Stimulated activated naive CD8-positive, alpha-beta T cell treated with anti-CD3 and anti-CD28 coated beads, Interleukin-15, amount 100 ng/mL, for 72 hours (primary cell): Measurements from ENCODE around the gene B3GLCT.

Experiments used
- ATAC-seq: fragments of 150-1000 bp; cut with Tn5 transposase; 2 replicates; pipeline ENCODE4 v1.10.0; 2021; ENCODE audit warnings: mild to moderate bottlenecking, moderate library complexity
- DNase-seq, 2 donors: peaks; one replicate each; pipeline ENCODE4 v3.0.0; 2021 to 2022
- H3K27ac Mint-ChIP-seq, 2 donors: one replicate each; pipeline ENCODE4 v1.8.0; 2022; ENCODE audit warnings: mild to moderate bottlenecking in 2 of 2, mixed read lengths in 2 of 2, moderate library complexity in 2 of 2
- H3K27me3 Mint-ChIP-seq: one replicate; pipeline ENCODE4 v1.8.0; 2022; ENCODE audit warnings: mixed read lengths
- H3K4me1 Mint-ChIP-seq: one replicate; pipeline ENCODE4 v1.8.0; 2022; ENCODE audit warnings: mild to moderate bottlenecking, mixed read lengths
- H3K4me3 Mint-ChIP-seq, 2 donors: one replicate each; pipeline ENCODE4 v1.8.0; 2022; ENCODE audit warnings: mild to moderate bottlenecking in 2 of 2, mixed read lengths in 2 of 2, moderate library complexity in 1 of 2
- H3K9me3 Mint-ChIP-seq, 2 donors: one replicate each; pipeline ENCODE4 v1.8.0; 2022; ENCODE audit warnings: mixed read lengths in 2 of 2

Gene B3GLCT

DNA sequence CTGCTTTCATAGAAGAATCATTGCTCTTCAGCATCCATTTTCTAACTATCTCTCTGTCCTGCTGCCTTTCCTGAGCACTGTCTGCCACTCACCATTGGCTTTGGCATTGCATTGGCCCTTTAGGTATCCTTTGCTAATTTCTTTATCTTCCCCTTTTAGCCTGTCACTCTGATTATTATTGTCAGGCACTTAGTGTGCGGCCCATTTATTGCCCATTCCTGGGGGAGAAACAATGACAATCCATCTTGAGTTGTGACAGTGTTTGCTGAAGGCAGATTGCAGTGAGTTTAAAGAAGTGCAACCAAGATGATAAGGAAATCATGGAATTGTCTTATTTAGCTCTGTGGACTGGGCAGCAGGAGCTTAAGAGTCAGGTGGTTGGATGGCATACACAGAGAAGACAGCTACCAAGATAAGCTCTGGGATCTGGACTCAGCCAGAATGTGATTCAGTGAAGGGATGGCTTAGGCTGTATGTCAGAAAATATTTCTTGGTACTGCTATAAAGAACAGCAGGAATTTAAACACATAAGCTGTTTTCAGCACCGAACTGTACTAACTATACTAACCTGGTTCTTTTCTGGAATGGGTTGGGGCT is 25.3 kb downstream of the B3GLCT start:
- H3K4me3 Mint-ChIP-seq, result no peak overlapping the region
- H3K4me1 Mint-ChIP-seq, result peaks cover 12% of the 10 kb centered on the region
- peak overlapping the region in 1 of 2 donors; percentile 59 for H3K27ac Mint-ChIP-seq

DNA sequence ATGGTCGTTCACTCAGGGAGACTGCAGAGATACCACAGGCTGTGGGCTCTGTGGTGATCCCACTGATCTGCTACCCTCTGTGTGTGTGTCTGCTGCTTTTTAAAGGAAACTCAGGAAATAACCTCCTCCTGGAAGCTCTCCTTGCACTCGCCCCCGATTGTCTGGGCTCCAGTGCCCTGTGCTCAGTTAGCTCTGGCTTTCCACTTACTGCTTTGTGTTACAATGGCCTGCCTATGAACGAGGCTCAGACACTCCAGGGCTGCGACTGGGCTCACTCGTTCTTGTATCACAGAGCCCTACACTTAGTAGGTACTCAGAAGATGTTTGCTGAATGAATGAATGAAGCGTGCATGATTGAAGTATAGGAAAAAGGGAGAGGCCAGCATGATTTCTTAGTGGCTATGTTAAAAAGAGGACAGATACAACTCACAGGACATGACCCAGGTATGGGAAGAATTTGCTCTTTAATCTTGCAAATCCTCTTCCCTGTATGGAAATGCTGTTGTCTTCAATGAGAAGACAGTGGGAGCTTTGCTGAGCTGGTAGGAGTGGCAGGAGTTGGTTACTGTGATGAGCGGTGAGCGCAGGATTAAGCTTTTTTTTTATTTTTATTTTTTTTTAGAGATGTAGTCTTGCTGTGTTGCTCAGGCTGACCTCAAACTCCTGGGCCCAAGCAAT is 26.4 kb downstream of the B3GLCT start:
- ATAC-seq, result no peak
- H3K4me3 Mint-ChIP-seq, result no peak overlapping the region
- H3K27ac Mint-ChIP-seq, result no peak overlapping the region
- no peaks in the 10 kb centered on the region for H3K27me3 Mint-ChIP-seq
- peaks cover 12% of the 10 kb centered on the region for H3K4me1 Mint-ChIP-seq
- H3K9me3 Mint-ChIP-seq, result no peaks in the 10 kb centered on the region
- DNase-seq, result no peak

More for the DNA sequence above, 25.3 kb downstream of the B3GLCT start:
- ATAC-seq (no peak), DNase-seq (no peak)
- H3K27me3 Mint-ChIP-seq, result no peaks in the 10 kb centered on the region
- no peaks in the 10 kb centered on the region for H3K9me3 Mint-ChIP-seq

DNA sequence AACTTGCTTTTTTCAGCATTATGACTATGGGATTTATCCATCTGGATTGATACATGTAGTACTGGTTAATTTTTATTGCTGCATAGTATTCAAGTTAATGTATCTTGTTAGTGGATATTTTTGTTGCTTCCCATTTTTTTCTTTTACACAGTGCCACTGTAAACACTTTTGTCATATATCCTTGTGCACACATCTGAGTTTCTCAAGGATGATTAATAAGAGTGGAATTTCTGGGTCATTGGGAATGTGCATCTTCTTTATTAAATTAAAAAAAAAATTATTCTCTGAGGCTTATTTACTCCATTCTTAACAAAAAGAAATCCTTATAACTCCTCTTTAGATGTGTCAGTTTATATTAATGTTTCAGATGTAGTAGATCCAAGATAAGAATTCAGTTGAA is 27.3 kb downstream of the B3GLCT start:
- ATAC-seq, result no peak
- Mint-ChIP-seq H3K27ac (no peak overlapping the region), H3K4me3 (no peak overlapping the region), H3K27me3 (no peaks in the 10 kb centered on the region), H3K4me1 (peaks cover 12% of the 10 kb centered on the region), H3K9me3 (no peaks in the 10 kb centered on the region)
- DNase-seq, result no peak

DNA sequence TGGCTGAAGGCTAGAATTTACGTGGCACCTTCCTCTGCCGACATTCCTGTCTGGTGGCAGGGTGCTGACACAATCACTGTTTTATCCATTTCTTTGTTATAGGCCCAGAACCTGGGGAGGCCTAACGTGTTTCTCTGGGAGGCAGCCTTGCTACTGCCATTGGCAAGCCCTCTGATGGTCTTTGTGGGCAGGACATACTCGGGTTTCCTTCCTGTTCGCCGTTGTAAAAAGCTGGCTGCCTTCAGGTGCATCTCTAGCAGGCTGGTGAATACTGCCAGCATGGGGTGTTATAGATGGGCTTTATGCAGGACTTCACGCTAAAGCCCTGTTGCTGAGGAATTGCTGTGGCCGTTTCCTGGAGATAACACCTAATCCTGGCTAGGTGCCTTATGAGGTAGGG is 28.1 kb downstream of the B3GLCT start:
- no peak overlapping the region for H3K27ac Mint-ChIP-seq
- DNase-seq (no peak), ATAC-seq (no peak)
- H3K9me3 Mint-ChIP-seq, result no peaks in the 10 kb centered on the region
- H3K4me1 Mint-ChIP-seq, result peaks cover 12% of the 10 kb centered on the region
- H3K27me3 Mint-ChIP-seq, result no peaks in the 10 kb centered on the region
- H3K4me3 Mint-ChIP-seq, result no peak overlapping the region

DNA sequence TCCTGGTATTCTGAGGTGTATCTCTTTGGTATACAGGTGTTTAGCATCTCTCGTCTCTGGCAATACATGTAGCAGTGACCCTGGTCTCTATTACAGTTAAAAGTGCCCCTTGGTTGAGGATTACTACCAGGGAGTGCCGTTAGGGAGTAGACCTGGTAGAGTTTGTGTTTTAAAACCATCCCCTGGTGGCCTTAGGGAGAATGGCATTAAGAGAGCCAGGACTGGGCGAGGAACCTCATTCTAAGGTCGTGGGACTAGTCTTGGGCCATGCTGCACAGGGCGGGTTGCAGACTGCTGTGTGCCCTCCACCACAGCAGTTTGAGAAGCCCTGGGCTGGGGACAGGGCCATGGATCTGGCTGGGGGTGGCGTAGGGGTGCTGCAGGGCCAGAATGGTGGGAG is 35.0 kb downstream of the B3GLCT start:
- ATAC-seq (peak; percentile 26), DNase-seq (no peak)
- H3K4me3 Mint-ChIP-seq, result no peak overlapping the region
- H3K9me3 Mint-ChIP-seq, result no peaks in the 10 kb centered on the region
- H3K27ac Mint-ChIP-seq, result no peak overlapping the region
- H3K27me3 Mint-ChIP-seq, result no peaks in the 10 kb centered on the region
- no peaks in the 10 kb centered on the region for H3K4me1 Mint-ChIP-seq

DNA sequence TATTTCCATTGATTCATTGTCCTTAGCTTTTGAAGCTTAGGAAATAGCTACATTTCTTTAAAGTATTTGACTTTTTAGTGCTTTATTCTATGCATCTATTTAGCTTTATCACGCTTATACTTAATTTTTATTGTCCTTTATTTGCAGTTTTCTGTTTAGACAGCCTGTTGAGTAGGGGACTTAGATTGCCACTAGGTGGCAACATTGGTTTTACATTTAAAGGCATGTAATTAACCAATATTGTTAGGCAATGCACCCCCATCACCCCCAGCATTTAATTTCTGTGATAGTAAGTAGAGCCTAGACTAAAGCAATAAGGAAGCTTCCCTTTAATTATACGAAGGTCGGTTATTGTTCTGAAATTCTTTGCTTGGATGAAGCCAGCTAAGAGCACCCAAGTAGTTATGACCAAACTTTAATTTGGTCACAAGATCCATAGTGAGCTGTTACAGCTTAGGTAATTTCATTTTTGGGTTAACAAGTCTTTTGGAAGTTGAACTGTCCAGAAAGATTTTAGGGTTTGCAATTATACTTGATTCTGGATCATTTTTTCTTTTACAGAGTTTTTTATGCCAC is 36.5 kb downstream of the B3GLCT start:
- ATAC-seq, result no peak
- no peak overlapping the region for H3K27ac Mint-ChIP-seq
- H3K27me3 Mint-ChIP-seq, result no peaks in the 10 kb centered on the region
- H3K9me3 Mint-ChIP-seq, result no peaks in the 10 kb centered on the region
- no peaks in the 10 kb centered on the region for H3K4me1 Mint-ChIP-seq
- H3K4me3 Mint-ChIP-seq, result no peak overlapping the region
- no peak for DNase-seq

DNA sequence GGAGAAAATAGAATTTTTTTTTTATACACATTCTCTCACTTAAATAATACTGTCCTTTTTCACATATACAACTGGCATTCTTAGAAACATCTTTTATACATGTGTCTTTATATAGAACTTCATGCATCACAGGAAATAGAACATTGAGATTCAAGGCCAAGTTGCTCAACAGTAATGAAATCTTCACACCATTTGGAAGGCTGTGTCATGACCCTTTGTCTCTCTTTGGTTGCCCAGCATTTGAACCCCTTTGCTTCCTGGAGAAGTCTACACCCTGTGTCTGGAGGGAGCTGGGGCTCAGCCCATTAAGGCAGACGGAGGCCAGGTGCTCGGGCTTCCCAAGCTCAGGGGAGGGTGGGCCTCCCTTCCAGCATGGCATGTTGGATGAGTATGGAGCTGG is 41.1 kb downstream of the B3GLCT start:
- H3K9me3 Mint-ChIP-seq, result no peaks in the 10 kb centered on the region
- H3K4me1 Mint-ChIP-seq, result no peaks in the 10 kb centered on the region
- H3K27ac Mint-ChIP-seq, result peak overlapping the region in 1 of 2 donors; percentile 77
- ATAC-seq (no peak), DNase-seq (no peak)
- no peak overlapping the region for H3K4me3 Mint-ChIP-seq
- H3K27me3 Mint-ChIP-seq, result no peaks in the 10 kb centered on the region

DNA sequence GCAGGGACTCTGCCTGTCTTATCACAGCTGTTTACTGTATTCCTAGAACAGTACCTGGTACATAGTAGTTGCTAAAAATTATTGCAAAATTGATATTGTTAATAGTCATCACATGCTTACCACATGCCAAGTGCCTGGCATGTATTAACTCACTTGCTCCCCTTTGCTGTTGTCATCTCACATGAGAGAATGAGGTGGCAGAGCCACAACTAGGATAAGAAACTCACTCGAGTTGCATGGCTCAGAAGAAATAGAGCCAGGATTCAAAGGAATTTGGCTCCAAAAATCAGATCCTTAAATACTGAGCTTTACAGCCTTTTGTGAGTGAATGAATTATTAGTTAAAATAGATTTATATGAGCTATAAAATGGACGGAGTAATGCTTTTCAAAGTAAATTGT is 42.6 kb downstream of the B3GLCT start:
- DNase-seq (no peak), ATAC-seq (no peak)
- H3K27me3 Mint-ChIP-seq, result no peaks in the 10 kb centered on the region
- no peaks in the 10 kb centered on the region for H3K9me3 Mint-ChIP-seq
- H3K27ac Mint-ChIP-seq, result no peak overlapping the region
- H3K4me3 Mint-ChIP-seq, result no peak overlapping the region
- no peaks in the 10 kb centered on the region for H3K4me1 Mint-ChIP-seq

DNA sequence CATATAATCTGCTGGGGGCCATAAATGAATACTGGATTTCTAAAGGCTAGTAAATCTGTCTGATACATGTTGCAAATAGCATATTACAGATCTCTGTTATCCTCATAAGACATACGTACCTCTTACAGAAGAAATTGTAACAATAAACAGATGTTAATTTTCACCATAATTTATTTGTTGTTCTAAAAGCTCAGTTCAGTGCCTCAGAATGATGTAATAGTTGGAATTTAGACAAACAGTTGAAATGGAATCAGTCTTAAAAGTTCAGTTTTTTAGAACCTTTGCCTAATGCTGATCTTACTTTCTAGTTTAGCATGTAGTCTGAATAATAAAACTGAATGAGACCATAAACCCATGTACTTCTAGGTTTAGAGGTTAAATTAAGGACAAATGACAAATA is 43.1 kb downstream of the B3GLCT start:
- ATAC-seq, result no peak
- Mint-ChIP-seq H3K27me3 (no peaks in the 10 kb centered on the region), H3K4me1 (no peaks in the 10 kb centered on the region), H3K9me3 (no peaks in the 10 kb centered on the region), H3K27ac (no peak overlapping the region), H3K4me3 (no peak overlapping the region)
- no peak for DNase-seq

DNA sequence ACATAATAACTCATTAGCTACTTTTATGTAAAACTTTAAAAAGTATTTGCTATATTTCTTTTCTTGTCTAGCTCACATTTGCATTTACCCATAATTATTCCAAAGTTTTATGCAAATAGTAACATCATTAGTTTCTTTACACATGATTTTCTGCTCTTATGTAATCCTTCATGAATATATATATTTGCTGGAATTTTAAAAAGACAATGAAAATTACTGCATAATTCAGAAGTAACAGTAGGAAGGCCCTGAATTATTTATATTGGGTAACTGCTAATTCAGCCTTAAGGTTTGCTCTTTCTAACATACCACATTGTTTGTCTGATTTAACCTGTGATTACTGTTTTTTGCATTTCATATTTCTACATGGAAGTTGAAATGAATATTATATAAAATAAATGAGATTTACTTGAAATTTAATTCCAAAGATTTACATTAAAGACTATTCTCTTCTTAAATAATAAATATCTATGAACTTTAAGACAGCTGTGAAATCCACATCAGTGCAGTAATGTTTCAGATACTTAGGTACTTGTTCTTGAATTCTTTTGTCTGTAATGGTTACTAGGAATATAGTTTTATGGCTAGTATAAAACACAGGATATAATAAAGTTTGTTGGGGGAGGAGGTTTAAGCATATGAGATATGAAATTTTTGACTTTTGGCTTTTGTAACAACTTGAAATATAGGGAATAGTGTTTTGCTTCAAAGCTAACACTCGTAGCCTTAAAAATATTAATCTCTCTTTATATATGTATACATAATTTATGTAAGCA is 46.0 kb downstream of the B3GLCT start:
- Mint-ChIP-seq H3K9me3 (peaks cover 0 to under 1% of the 10 kb centered on the region in 2 donors), H3K27me3 (no peaks in the 10 kb centered on the region), H3K27ac (no peak overlapping the region), H3K4me1 (no peaks in the 10 kb centered on the region), H3K4me3 (no peak overlapping the region)
- ATAC-seq, result no peak
- no peak for DNase-seq

DNA sequence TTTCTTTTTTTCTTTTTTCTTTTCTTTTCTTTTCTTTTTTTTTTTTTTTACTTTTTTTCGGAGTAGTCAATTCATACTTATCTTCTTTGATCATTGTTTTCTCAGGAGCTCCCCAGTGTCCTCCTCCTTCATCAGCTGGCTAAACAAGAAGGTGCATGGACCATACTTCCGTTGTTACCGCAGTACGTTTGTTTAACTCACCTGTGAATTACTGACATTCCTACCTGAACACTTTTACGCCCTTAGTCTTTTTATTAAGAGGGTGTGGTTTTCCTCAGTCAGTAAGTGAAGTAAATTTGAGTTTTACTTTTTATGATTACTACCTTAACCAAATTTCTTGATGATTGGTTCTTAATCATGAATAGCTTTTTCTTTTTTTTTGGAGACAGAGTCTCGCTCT is 47.1 kb downstream of the B3GLCT start:
- no peak overlapping the region for H3K4me3 Mint-ChIP-seq
- H3K9me3 Mint-ChIP-seq, result peaks cover 5 to 12% of the 10 kb centered on the region in 2 donors
- H3K27ac Mint-ChIP-seq, result no peak overlapping the region
- no peak for DNase-seq
- no peaks in the 10 kb centered on the region for H3K4me1 Mint-ChIP-seq
- no peaks in the 10 kb centered on the region for H3K27me3 Mint-ChIP-seq
- ATAC-seq, result no peak

DNA sequence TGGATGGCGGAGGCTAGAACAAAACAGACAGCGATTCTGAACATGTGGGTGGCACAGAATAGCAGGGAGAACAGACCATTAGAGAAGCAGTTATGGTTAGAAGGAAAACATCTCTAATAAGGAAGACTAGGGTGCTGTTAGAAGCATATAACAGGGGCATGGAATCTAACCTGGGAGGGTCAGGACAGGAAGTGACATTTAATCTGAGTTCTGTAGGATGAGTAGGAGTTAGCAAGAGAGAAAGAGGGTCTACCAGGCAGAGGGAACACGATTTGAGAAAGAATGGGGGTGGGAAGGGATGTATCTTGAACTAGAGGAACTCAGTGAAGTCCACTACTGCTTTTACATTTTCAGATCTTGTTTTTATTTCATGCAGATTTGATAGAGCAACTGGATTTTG is 48.6 kb downstream of the B3GLCT start:
- no peak overlapping the region for H3K4me3 Mint-ChIP-seq
- no peak overlapping the region for H3K27ac Mint-ChIP-seq
- DNase-seq (no peak), ATAC-seq (no peak)
- no peaks in the 10 kb centered on the region for H3K4me1 Mint-ChIP-seq
- H3K27me3 Mint-ChIP-seq, result no peaks in the 10 kb centered on the region
- peaks cover 16 to 26% of the 10 kb centered on the region in 2 donors for H3K9me3 Mint-ChIP-seq

DNA sequence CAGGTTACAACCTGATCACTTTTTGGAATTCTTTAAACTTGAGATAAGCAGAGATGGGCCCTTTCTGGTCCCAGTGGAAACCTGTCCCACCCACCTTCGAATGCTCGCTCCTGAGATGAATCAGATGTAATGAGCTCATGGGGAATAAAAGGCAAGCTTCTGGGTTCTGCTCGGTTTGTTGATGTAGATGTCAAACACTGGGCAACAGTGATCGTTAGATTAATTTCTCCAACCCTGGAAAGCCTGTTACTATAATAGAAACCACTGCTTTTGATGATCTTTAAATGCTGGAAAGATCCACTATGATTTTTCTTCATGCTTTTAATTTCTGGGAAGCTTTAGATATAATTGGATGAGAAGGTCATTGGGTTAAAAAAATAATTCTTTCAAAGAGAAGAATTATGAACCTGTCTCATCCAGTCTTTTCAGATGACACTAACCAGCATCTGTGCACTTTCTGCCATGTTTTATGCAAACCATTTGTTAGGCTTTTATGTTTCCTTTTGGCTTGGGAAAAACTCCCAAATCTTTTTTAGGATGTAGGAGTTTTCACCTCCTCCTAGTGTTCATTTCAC is 49.3 kb downstream of the B3GLCT start:
- Mint-ChIP-seq H3K4me1 (no peaks in the 10 kb centered on the region), H3K27ac (no peak overlapping the region)
- no peak for ATAC-seq

DNA sequence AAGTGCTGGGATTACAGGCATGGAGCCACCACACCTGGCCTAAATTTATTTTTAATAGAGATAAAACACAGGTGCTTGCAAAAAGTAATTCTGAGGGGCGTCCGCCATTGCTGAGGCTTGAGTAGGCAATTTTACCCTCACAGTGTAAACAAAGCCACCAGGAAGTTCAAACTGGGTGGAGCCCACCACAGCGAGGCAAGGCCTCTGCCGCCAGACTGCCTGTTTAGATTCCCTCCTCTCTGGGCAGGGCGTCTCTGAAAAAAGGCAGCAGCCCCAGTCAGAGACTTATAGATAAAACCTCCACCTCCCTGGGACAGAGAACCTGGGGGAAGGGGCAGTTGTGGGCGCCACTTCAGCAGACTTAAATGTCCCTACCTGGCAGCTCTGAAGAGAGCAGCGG is 50.7 kb downstream of the B3GLCT start:
- Mint-ChIP-seq H3K27ac (no peak overlapping the region), H3K27me3 (no peaks in the 10 kb centered on the region), H3K4me3 (no peak overlapping the region), H3K4me1 (no peaks in the 10 kb centered on the region), H3K9me3 (peaks cover 16 to 41% of the 10 kb centered on the region in 2 donors)
- DNase-seq (no peak), ATAC-seq (no peak)

More for the DNA sequence above, 49.3 kb downstream of the B3GLCT start:
- H3K4me3 Mint-ChIP-seq, result no peak overlapping the region
- no peaks in the 10 kb centered on the region for H3K27me3 Mint-ChIP-seq
- DNase-seq, result no peak
- H3K9me3 Mint-ChIP-seq, result peaks cover 16 to 33% of the 10 kb centered on the region in 2 donors

DNA sequence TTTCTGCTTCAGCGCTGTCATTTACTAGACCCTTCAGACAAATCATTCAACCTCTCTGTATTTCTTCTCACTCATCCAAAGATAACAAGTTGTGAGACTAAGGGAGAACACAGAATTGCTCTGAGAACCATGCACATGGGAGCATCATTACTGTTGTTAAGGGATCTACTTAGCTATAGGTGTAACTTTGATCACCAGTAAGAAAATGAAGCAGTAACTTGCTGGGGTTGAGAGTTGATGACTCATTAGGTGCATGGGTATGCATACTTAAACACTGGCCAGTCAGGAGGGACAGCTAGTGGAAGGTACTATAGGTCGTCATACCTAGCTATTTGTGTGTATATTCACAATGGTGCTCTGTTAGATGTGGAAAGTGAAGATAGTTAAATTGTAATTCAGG is 61.5 kb downstream of the B3GLCT start:
- Mint-ChIP-seq H3K4me1 (no peaks in the 10 kb centered on the region), H3K27me3 (no peaks in the 10 kb centered on the region), H3K9me3 (peaks cover 0 to 6% of the 10 kb centered on the region in 2 donors), H3K4me3 (no peak overlapping the region), H3K27ac (peak overlapping the region in 1 of 2 donors; percentile 43)
- DNase-seq (no peak), ATAC-seq (no peak)

DNA sequence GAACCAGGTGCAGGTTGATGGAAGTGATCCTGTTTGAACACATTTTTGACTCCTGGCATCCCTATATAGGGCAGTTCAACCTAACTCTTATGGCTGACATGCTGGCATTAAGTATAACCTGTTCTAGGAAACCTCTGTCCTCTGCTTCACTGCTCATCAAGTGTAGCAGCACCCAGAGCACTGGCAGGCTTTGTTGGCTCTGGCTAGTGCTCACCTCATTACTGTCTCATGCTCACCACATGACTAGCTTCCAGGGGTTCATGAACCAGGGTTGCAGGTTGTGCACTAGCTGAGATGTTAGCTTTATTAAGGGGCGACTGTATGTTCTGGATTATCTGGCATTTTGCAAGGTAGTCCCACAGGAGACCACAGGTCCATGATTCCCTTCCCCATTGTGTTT is 63.6 kb downstream of the B3GLCT start:
- Mint-ChIP-seq H3K27ac (no peak overlapping the region), H3K27me3 (no peaks in the 10 kb centered on the region), H3K4me1 (no peaks in the 10 kb centered on the region), H3K4me3 (no peak overlapping the region), H3K9me3 (peaks cover 0 to 6% of the 10 kb centered on the region in 2 donors)
- DNase-seq, result no peak
- no peak for ATAC-seq
